GM15510 (cell line): ENCODE results near the gene ACTR2.

Experiments
- POLR2A ChIP-seq: IDR thresholded peaks from 3 replicates; pipeline ENCODE4 v1.6.1; 2011; ENCODE audit warnings: borderline replicate concordance; ENCODE audit not compliant: insufficient read length; ENCODE audit errors: extremely low read depth

Gene ACTR2

DNA sequence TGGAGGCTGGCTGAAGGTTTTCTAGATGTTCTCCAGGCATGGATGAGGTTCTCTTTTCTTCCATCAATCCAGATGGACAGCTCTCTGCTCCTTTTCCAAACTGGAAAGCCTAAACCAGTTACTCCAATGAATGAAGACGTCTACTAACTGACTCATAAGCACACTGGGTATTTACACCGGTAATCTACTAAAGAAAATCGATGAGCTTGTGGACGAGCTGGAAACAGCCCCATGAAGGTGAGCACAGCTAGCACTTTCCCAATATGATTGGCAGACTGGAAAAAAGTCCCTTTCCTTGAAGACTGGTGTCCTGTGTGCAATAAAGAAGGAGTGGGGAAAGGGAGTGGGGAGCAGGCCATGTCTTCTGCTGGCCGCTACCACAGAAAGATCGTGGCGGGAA is 84.0 kb downstream of the ACTR2 start:
- TF ChIP-seq POLR2A = no peak

- TF ChIP-seq POLR2A = no peak
These were observed 85.7 kb downstream of the ACTR2 start for GRCh38 chr2:65313126-65313953.

DNA sequence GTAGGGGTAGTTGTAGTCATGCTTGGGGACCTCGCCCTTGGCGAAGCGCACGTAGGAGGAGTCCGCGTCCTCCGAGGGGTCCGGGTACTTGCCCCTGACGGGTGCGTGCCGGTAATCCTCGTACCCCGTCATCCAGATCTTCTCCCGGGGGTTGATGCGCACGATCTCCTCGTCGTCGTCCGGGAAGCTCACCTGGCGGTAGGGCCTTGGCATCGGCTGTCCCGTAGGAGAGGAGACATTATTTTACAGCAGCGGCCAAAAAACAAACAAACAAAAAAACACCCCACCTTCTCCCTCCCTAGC is 86.3 kb downstream of the ACTR2 start:
- no peak for TF ChIP-seq POLR2A

DNA sequence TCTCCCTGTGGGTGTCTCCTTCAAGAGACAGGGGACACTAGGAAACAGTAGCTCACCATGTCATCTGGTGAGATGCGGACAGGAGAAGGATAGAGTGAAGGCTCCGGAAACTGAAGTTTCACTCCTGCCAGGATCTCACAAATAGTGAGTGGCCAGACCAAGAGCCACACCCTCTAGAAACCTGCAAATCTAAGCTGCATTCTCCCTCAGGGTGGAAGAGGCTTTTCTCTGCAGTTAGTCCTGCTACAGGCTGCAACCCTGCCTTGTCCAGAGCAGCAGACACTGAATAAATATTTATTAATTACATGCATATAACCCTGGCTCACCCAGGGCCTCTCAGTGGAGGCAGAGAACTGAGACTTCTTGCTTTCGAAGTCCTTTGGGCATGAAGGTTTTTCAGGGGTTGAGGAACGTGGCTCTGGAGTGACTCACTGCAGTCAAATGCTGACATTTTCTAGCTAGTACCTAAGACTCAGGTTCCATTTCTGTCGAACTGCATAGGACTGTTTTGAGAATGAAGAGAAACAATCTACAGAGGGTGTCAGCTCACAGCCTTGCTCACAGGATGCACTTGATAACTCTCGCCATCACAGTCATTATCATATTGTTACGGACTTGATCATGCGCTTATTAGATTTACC is 87.3 kb downstream of the ACTR2 start:
- TF ChIP-seq POLR2A = no peak

DNA sequence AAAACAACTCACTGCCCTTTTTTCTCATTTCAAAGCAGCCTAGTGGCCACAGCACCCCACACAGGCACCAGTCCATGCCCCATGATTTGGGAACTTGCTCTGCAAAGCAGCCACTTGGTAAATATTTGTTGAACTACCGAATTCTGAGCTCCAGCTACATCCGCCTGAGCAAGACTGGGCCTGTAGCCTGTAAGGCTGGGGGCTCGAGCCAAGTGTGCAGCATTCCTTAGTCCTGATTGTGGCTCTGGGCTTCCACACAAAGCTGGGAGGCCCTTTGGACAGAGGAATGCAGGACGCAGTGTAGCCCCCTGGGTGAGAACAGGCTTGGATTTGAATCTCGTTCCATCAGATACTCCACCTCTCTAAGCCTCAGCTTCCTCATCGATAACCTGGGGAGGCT is 88.4 kb downstream of the ACTR2 start:
- no peak for TF ChIP-seq POLR2A

GRCh38 chr2:65317841-65318240 is 90.2 kb downstream of the ACTR2 start:
- TF ChIP-seq POLR2A = no peak

DNA sequence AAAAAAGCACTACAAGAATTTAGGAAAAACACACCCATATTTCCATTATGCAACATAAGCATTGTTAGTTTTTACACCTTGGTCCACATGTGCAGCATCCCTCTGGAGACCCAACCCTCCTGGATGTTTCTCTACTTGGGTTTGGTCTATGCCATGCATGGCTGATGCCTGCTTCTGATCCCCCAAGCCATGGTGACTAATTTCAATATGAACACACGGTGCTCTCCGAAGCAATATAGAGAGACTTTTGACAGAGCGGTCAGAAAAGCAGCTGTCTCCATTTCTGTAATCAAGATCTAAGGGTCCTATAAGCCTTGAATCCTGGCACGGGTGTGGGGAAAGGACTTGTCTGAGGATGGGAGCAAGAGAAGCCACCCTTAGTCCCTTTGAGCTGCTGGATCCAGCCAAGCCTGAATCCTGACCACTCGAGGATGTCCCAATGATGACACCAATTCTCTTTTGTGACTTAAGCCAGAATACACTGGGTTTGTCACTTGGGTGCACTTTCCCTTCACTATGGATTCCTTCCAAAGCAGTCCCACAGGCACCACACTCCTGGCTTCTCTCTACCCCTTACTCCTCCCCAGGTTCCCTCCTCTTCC is 91.5 kb downstream of the ACTR2 start:
- no peak for TF ChIP-seq POLR2A

DNA sequence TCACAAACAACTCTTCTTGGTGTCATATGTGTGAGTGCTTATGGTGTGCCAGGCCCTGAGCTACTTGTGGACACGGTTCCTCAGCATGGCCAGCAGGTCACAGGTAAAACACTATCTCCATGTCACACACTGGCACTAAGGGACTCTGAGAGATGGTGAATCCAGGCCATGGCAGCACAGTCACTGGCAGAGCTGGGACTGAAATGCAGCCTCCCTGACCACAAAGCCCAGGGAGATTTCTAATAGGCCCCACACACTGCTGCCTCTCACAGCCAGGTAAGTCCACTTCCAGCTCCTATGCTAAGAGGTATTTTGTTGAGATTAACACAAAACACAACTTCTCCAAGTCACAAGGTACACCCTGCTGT is 92.0 kb downstream of the ACTR2 start:
- TF ChIP-seq POLR2A = no peak

DNA sequence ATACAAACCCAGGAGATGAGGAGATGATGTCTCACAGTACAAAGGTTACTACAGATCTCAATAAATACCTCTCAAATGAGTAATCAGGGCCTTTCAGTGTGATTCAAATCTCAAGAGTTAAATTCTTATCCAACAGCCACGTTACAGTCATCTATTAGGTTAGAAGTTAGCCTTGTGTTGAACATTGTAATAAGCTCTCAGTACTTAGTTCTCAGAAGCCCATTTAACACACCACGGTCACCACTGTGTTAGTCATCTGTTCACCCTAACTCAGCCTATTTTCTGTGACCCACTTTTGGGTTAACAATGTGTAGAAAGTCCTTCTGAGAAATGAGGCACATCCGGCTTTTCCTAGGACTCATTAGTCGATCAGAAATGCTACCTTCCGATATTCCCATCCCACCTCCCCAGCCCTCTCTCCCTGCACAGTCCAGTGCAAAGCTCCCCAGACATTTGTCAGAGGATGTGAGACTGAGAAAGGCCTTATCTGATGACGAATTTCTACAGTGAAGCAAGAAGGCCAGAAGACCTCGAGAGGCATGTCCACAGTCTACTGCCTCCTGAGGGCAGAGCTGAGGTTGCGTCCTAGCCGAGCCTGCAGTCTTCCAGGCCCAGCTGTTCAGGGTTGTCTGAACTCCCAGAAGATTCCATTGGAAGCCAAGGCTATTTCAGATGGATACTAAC is 92.6 kb downstream of the ACTR2 start:
- no peak for TF ChIP-seq POLR2A
